Measurements from ENCODE around the gene TP53I13.

DNA sequence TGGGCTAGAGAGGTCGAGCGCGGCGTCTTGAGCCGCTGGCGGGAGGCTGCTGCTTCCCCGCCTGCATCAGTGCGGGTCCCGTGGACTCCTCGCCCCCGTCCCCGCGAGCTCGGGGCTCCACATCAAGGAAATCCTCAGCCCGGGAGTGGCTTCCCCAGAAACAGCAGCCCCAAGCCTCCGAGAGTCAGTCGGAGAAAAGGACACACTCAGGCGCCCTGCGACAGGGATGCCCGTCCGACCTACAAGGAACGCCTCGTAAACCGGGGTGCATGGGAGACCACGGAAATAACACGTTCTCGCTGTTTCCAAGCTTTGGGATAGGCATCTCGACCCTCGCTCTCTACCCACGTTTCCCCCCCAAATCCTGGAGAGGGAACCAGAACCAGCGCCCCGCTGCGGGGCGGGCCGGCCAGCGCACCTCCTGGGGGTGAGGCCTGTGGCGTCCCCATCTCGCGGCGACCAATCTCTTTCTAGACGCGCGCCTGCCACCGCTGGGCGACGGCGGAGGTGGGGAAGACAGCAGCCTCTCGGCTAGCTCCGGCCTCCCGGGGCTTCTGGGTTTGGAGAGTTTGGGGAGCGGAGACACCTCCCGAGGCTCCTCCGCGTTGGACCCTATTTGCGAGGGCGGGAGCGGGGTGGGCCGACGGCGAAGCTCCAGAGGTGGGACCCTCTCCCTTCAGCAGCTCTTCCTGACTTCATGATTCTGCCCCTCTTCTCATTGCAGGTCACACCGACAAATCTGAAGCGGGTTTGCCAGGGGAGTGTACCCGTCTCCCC is 759 bp upstream of the TP53I13 start:
- TF ChIP-seq GATA3 (IDR thresholded peaks at IDR 0.05; ENCODE audit: low read depth, low read length) (no peak), GATA2 (IDR thresholded peaks at IDR 0.05; ENCODE audit: low read depth, low read length) (no peak)
